GM06990 (cell line): ENCODE measurements around the gene TRAM2.

Source experiments
- DNase-seq: peaks from one replicate; pipeline ENCODE4 v3.0.0-alpha.2; 2011; ENCODE audit not compliant: insufficient read length; ENCODE audit errors: extremely low read depth
- H3K27me3 ChIP-seq: replicated peaks from 2 replicates; pipeline ENCODE4 v1.6.0; 2011; ENCODE audit warnings: low read length; ENCODE audit not compliant: control insufficient read depth, insufficient read depth
- H3K36me3 ChIP-seq: 2 replicates; pipeline ENCODE4 v1.5.1; 2011; ENCODE audit warnings: low read length; ENCODE audit not compliant: control insufficient read depth, insufficient read depth
- H3K4me3 ChIP-seq: replicated peaks from 2 replicates; pipeline ENCODE4 v1.5.1; 2011; ENCODE audit warnings: low read depth, mild to moderate bottlenecking, control low read depth, low read length
- CTCF ChIP-seq: IDR thresholded peaks from 2 replicates; pipeline ENCODE4 v1.5.1; 2011; ENCODE audit warnings: low read length, control low read depth, mild to moderate bottlenecking, inconsistent platforms; ENCODE audit not compliant: insufficient read depth, poor library complexity, severe bottlenecking

TRAM2 gene

DNA sequence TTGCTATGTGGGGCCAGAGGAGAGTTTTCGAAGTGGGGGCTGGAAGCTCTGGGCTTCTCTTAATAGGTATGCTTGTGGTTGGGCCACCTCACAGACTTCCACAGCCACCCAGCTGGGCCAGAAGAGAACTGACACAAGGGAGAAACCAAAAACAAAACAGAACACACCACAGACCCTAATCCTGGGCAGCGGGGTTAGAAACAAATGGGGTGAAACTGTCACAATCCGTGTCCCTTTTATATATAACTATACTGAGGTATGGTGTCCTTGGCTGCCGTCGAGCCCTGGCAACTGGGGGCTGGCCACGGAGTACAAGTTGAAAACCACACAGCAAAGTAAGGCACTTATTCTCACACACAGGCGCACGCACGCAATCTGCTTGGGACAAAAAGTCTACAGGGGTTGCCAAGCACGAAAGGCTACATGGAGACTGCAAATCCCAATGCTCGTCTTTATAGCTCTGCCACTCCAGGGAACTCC, 78.3 kb downstream of the TRAM2 start:
- TF ChIP-seq CTCF, result no peak
- peaks cover 4% of the 10 kb centered on the region for H3K36me3 ChIP-seq
- DNase-seq, result peak; percentile 74
- H3K4me3 ChIP-seq, result 0 out of 2 replicates have a peak overlapping the region, but pooled peaks have one; percentile 1
- no peaks in the 10 kb centered on the region for H3K27me3 ChIP-seq

GRCh38 chr6:52497652-52498408, 79.0 kb downstream of the TRAM2 start:
- DNase-seq, result peak; percentile 80
- no peak for TF ChIP-seq CTCF

GRCh38 chr6:52496631-52497030, 80.2 kb downstream of the TRAM2 start:
- H3K4me3 ChIP-seq, result no peak overlapping the region
- H3K27me3 ChIP-seq, result no peaks in the 10 kb centered on the region
- no peak for TF ChIP-seq CTCF
- no peaks in the 10 kb centered on the region; the same call in none of the 2 replicates for H3K36me3 ChIP-seq
- DNase-seq, result no peak

More at GRCh38 chr6:52497652-52498408, 79.0 kb downstream of the TRAM2 start:
- Histone ChIP-seq H3K4me3 (peak overlapping the region; percentile 35), H3K36me3 (peaks cover 1% of the 10 kb centered on the region), H3K27me3 (no peaks in the 10 kb centered on the region)

GRCh38 chr6:52495922-52496321, 80.9 kb downstream of the TRAM2 start:
- no peak overlapping the region for H3K4me3 ChIP-seq
- no peak for TF ChIP-seq CTCF
- no peaks in the 10 kb centered on the region; the same call in 1 of the 2 replicates for H3K36me3 ChIP-seq
- no peaks in the 10 kb centered on the region for H3K27me3 ChIP-seq
- no peak for DNase-seq

DNA sequence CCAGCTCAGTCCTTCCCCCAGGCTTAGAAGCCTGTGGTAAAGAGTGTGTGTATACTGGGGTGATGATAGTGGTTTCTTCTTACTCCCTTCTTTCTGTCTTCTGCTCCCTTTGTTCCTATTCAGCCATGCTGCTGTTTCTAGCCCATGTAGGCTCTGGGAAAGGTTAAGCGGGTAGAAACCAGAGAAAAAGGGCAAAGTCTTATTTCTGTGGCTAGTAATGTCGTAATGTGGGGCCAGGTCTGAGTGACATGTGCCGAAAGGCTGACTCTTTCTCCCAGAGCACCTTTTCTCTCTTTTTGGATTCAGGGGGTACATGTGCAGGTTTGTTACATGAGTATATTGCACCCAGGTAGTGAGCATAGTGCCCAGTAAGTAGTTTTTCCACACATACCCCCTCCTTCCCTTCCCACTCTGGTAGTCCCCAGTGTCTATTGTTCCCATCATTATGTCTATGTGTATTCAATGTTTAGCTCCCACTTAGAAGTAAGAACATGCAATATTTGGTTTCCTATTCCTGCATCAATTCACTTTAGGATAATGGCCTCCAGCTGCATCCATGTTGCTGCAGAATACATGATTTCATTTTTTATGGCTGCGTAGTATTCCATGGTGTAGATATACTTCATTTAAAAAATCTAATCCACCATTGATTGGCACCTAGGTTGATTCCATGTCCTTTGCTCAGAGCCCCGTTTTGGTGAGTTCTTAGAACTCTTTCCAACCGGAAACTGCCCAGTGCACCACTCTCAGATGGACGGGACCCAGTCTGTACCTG, 82.4 kb downstream of the TRAM2 start:
- no peak for TF ChIP-seq CTCF
- Histone ChIP-seq H3K27me3 (no peaks in the 10 kb centered on the region), H3K36me3 (no peaks in the 10 kb centered on the region), H3K4me3 (no peak overlapping the region)
- DNase-seq, result no peak
